Gastrocnemius medialis (tissue), 4 donors: ENCODE data around the gene CNIH3.

Experiments used
- CTCF ChIP-seq, 5 experiments: fragments of 450-650 bp in 3 of 5; fragments of 200-600 bp in 2 of 5; sonication (generic) in 2 of 5; IDR thresholded peaks in 4 of 5; conservative IDR thresholded peaks in 1 of 5; 1 replicate in 4 of 5; 2 replicates in 1 of 5; pipeline ENCODE4 v1.5.1; 2016 to 2019; ENCODE audit warnings: antibody characterized with exemption in 5 of 5, mild to moderate bottlenecking in 3 of 5, moderate library complexity in 3 of 5
- POLR2A ChIP-seq, 2 donors: fragments of 450-650 bp; IDR thresholded peaks; one replicate each; pipeline ENCODE4 v1.6.1; 2017; ENCODE audit warnings: antibody characterized with exemption in 2 of 2, mild to moderate bottlenecking in 2 of 2, moderate library complexity in 2 of 2

GRCh38 chr1:224769452-224770335 is 153.6 kb downstream of the CNIH3 start:
- no peak for TF ChIP-seq CTCF (IDR thresholded peaks at IDR 0.05 in 4 of 5, conservative IDR thresholded peaks at IDR 0.05 in 1 of 5)
- no peak for TF ChIP-seq POLR2A (IDR thresholded peaks at IDR 0.05)
